ENCODE data around the gene KMT2B.

The KMT2B gene

GRCh38 chr19:35718345-35719041 lies 690 bp downstream of the KMT2B start:
- Histone ChIP-seq H3K18ac (ENCODE audit: low read length) (peak overlapping the region; percentile 77), H2BK120ac (ENCODE audit: low read depth, low read length) (no peak overlapping the region), H3K27ac (ENCODE audit: low read depth, low read length) (no peak overlapping the region), H3K4me1 (ENCODE audit: control insufficient read depth, low read depth, low read length) (peaks cover 5% of the 10 kb centered on the region), H3K27me3 (ENCODE audit: insufficient read depth, low read length, poor library complexity) (no peaks in the 10 kb centered on the region), H3K79me1 (ENCODE audit: low read length) (peaks cover 13% of the 10 kb centered on the region), H3K4me3 (ENCODE audit: low read length) (peak overlapping the region; percentile 90), H2BK5ac (ENCODE audit: low read length) (no peak overlapping the region), H2BK15ac (replicated peaks; ENCODE audit: low read depth) (no peak overlapping the region), H3K36me3 (ENCODE audit: control insufficient read depth, insufficient read depth, low read length) (peaks cover 11% of the 10 kb centered on the region), H4K5ac (ENCODE audit: low read length) (no peak overlapping the region), H3K4me2 (ENCODE audit: low read length) (peak overlapping the region; percentile 99), H3K9ac (ENCODE audit: low read length) (peak overlapping the region; percentile 95), H4K8ac (ENCODE audit: low read depth, low read length) (no peak overlapping the region), H3K79me2 (ENCODE audit: control insufficient read depth, insufficient read depth, low read length) (peaks cover 13% of the 10 kb centered on the region), H3K23ac (ENCODE audit: low read length) (no peak overlapping the region), H2AK5ac (ENCODE audit: low read length) (no peak overlapping the region), H3K56ac (ENCODE audit: low read length) (peak overlapping the region; percentile 97), H3K4ac (ENCODE audit: low read depth, low read length) (peak overlapping the region; percentile 79)
- no CpG with 5 or more reads among the region's 42 CpGs for WGBS (ENCODE audit: extremely low coverage, insufficient coverage, low lambda C conversion rate)
- peak; percentile 28 for DNase-seq

DNA sequence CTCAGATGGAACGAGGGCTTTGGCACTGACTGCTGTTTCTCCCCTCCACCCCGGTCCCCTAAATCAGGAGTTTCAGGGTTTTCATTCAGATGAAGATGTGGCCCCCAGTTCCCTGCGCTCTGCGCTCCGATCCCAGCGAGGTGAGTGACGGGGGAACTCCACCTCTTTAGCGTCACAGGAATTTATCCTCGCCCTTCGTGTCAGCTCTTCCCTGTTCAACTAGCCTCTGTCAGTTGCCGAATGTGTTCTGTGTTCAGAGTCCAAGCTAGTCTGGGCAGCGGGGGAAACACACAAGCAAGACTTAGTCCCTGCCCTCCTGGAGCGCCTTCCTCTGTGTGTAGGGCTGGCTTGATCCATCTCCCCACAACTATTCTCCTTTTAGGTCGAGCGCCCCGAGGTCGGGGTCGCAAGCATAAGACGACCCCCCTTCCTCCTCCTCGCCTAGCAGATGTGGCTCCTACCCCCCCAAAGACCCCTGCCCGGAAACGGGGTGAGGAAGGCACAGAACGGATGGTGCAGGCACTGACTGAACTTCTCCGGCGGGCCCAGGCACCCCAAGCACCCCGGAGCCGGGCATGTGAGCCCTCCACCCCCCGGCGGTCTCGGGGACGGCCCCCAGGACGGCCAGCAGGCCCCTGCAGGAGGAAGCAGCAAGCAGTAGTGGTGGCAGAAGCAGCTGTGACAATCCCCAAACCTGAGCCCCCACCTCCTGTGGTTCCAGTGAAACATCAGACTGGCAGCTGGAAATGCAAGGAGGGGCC lies 1.8 kb downstream of the KMT2B start:
- H2BK15ac ChIP-seq (replicated peaks; ENCODE audit: low read depth), result no peak overlapping the region
- no peak overlapping the region for H3K4me2 ChIP-seq (ENCODE audit: low read length)
- H4K8ac ChIP-seq (ENCODE audit: low read depth, low read length), result no peak overlapping the region
- WGBS (ENCODE audit: extremely low coverage, insufficient coverage, low lambda C conversion rate), result no CpG with 5 or more reads among the region's 32 CpGs
- no peak overlapping the region for H3K18ac ChIP-seq (ENCODE audit: low read length)
- H2BK120ac ChIP-seq (ENCODE audit: low read depth, low read length), result no peak overlapping the region
- H3K79me2 ChIP-seq (ENCODE audit: control insufficient read depth, insufficient read depth, low read length), result peaks cover 13% of the 10 kb centered on the region
- H3K56ac ChIP-seq (ENCODE audit: low read length), result peak overlapping the region; percentile 97
- peak overlapping the region; percentile 95 for H3K9ac ChIP-seq (ENCODE audit: low read length)
- peaks cover 11% of the 10 kb centered on the region for H3K36me3 ChIP-seq (ENCODE audit: control insufficient read depth, insufficient read depth, low read length)
- H3K27ac ChIP-seq (ENCODE audit: low read depth, low read length), result no peak overlapping the region
- H3K4me1 ChIP-seq (ENCODE audit: control insufficient read depth, low read depth, low read length), result peaks cover 5% of the 10 kb centered on the region
- H2AK5ac ChIP-seq (ENCODE audit: low read length), result no peak overlapping the region
- no peak overlapping the region for H3K23ac ChIP-seq (ENCODE audit: low read length)
- H3K27me3 ChIP-seq (ENCODE audit: insufficient read depth, low read length, poor library complexity), result no peaks in the 10 kb centered on the region
- peaks cover 13% of the 10 kb centered on the region for H3K79me1 ChIP-seq (ENCODE audit: low read length)
- H2BK5ac ChIP-seq (ENCODE audit: low read length), result no peak overlapping the region
- H3K4me3 ChIP-seq (ENCODE audit: low read length), result no peak overlapping the region
- DNase-seq, result no peak
- H4K5ac ChIP-seq (ENCODE audit: low read length), result no peak overlapping the region
- H3K4ac ChIP-seq (ENCODE audit: low read depth, low read length), result no peak overlapping the region

DNA sequence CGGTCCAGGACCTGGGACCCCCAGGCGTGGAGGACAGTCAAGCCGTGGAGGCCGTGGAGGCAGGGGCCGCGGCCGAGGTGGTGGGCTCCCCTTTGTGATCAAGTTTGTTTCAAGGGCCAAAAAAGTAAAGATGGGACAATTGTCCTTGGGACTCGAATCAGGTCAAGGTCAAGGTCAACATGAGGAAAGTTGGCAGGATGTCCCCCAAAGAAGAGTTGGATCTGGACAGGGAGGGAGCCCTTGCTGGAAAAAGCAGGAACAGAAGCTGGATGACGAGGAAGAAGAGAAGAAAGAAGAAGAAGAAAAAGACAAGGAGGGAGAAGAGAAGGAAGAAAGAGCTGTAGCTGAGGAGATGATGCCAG lies 2.3 kb downstream of the KMT2B start:
- Histone ChIP-seq H3K23ac (ENCODE audit: low read length) (no peak overlapping the region), H3K9ac (ENCODE audit: low read length) (no peak overlapping the region), H3K4me3 (ENCODE audit: low read length) (no peak overlapping the region), H2BK15ac (replicated peaks; ENCODE audit: low read depth) (no peak overlapping the region), H3K36me3 (ENCODE audit: control insufficient read depth, insufficient read depth, low read length) (peaks cover 13% of the 10 kb centered on the region), H2AK5ac (ENCODE audit: low read length) (no peak overlapping the region), H3K4me1 (ENCODE audit: control insufficient read depth, low read depth, low read length) (peaks cover 5% of the 10 kb centered on the region), H3K56ac (ENCODE audit: low read length) (no peak overlapping the region), H3K18ac (ENCODE audit: low read length) (no peak overlapping the region), H3K4me2 (ENCODE audit: low read length) (no peak overlapping the region), H2BK120ac (ENCODE audit: low read depth, low read length) (no peak overlapping the region), H4K8ac (ENCODE audit: low read depth, low read length) (no peak overlapping the region), H3K4ac (ENCODE audit: low read depth, low read length) (no peak overlapping the region), H3K79me1 (ENCODE audit: low read length) (peaks cover 13% of the 10 kb centered on the region), H2BK5ac (ENCODE audit: low read length) (no peak overlapping the region), H3K27me3 (ENCODE audit: insufficient read depth, low read length, poor library complexity) (no peaks in the 10 kb centered on the region), H4K5ac (ENCODE audit: low read length) (no peak overlapping the region), H3K79me2 (ENCODE audit: control insufficient read depth, insufficient read depth, low read length) (peaks cover 13% of the 10 kb centered on the region), H3K27ac (ENCODE audit: low read depth, low read length) (no peak overlapping the region)
- DNase-seq, result no peak
- WGBS (ENCODE audit: extremely low coverage, insufficient coverage, low lambda C conversion rate), result no CpG with 5 or more reads among the region's 9 CpGs

- H2AK5ac ChIP-seq (ENCODE audit: low read length), result no peak overlapping the region
- no peak overlapping the region for H3K4me2 ChIP-seq (ENCODE audit: low read length)
- H3K27me3 ChIP-seq (ENCODE audit: insufficient read depth, low read length, poor library complexity), result no peaks in the 10 kb centered on the region
- no peak overlapping the region for H3K56ac ChIP-seq (ENCODE audit: low read length)
- H3K27ac ChIP-seq (ENCODE audit: low read depth, low read length), result no peak overlapping the region
- peaks cover 16% of the 10 kb centered on the region for H3K36me3 ChIP-seq (ENCODE audit: control insufficient read depth, insufficient read depth, low read length)
- no CpG with 5 or more reads among the region's 17 CpGs for WGBS (ENCODE audit: extremely low coverage, insufficient coverage, low lambda C conversion rate)
- H3K4ac ChIP-seq (ENCODE audit: low read depth, low read length), result no peak overlapping the region
- H4K5ac ChIP-seq (ENCODE audit: low read length), result no peak overlapping the region
- peaks cover 13% of the 10 kb centered on the region for H3K79me2 ChIP-seq (ENCODE audit: control insufficient read depth, insufficient read depth, low read length)
- peaks cover 13% of the 10 kb centered on the region for H3K79me1 ChIP-seq (ENCODE audit: low read length)
- no peak overlapping the region for H3K18ac ChIP-seq (ENCODE audit: low read length)
- H3K9ac ChIP-seq (ENCODE audit: low read length), result no peak overlapping the region
- no peak overlapping the region for H4K8ac ChIP-seq (ENCODE audit: low read depth, low read length)
- peaks cover 5% of the 10 kb centered on the region for H3K4me1 ChIP-seq (ENCODE audit: control insufficient read depth, low read depth, low read length)
- H3K4me3 ChIP-seq (ENCODE audit: low read length), result no peak overlapping the region
- no peak overlapping the region for H2BK5ac ChIP-seq (ENCODE audit: low read length)
- H2BK15ac ChIP-seq (replicated peaks; ENCODE audit: low read depth), result no peak overlapping the region
- DNase-seq, result no peak
- H2BK120ac ChIP-seq (ENCODE audit: low read depth, low read length), result no peak overlapping the region
- H3K23ac ChIP-seq (ENCODE audit: low read length), result no peak overlapping the region
Observed at GRCh38 chr19:35720648-35721047, 2.8 kb downstream of the KMT2B start.

GRCh38 chr19:35721374-35721773 lies 3.6 kb downstream of the KMT2B start:
- Histone ChIP-seq H3K4ac (ENCODE audit: low read depth, low read length) (no peak overlapping the region), H3K4me1 (ENCODE audit: control insufficient read depth, low read depth, low read length) (peaks cover 3% of the 10 kb centered on the region), H3K4me2 (ENCODE audit: low read length) (no peak overlapping the region), H3K56ac (ENCODE audit: low read length) (no peak overlapping the region), H3K36me3 (ENCODE audit: control insufficient read depth, insufficient read depth, low read length) (peaks cover 18% of the 10 kb centered on the region), H4K8ac (ENCODE audit: low read depth, low read length) (no peak overlapping the region), H3K23ac (ENCODE audit: low read length) (no peak overlapping the region), H3K79me1 (ENCODE audit: low read length) (peaks cover 13% of the 10 kb centered on the region), H3K79me2 (ENCODE audit: control insufficient read depth, insufficient read depth, low read length) (peaks cover 13% of the 10 kb centered on the region), H2BK120ac (ENCODE audit: low read depth, low read length) (no peak overlapping the region), H2AK5ac (ENCODE audit: low read length) (no peak overlapping the region), H3K4me3 (ENCODE audit: low read length) (no peak overlapping the region), H4K5ac (ENCODE audit: low read length) (no peak overlapping the region), H3K27ac (ENCODE audit: low read depth, low read length) (no peak overlapping the region), H2BK5ac (ENCODE audit: low read length) (no peak overlapping the region), H3K27me3 (ENCODE audit: insufficient read depth, low read length, poor library complexity) (no peaks in the 10 kb centered on the region), H3K18ac (ENCODE audit: low read length) (no peak overlapping the region), H2BK15ac (replicated peaks; ENCODE audit: low read depth) (no peak overlapping the region), H3K9ac (ENCODE audit: low read length) (no peak overlapping the region)
- no CpG with 5 or more reads among the region's 16 CpGs for WGBS (ENCODE audit: extremely low coverage, insufficient coverage, low lambda C conversion rate)
- no peak for DNase-seq

All from mesendoderm (in vitro differentiated cells).